Spinal cord (tissue), 10 donors: ENCODE results near the gene SUFU. TPM values are rescaled to one million over a fixed set of nuclear protein-coding genes. Genes with fewer than 3 reads are reported as not detected.
A peak's percentile ranks its signal among the peaks of the same experiment; 100 is the strongest.

Experiments
- DNase-seq, 6 donors: peaks; one replicate each; pipeline versions ENCODE4 v3.0.0 to v3.0.0-alpha.2; 2013 to 2015; ENCODE audit warnings: low spot score in 6 of 6, low read depth in 4 of 6
- H3K27ac ChIP-seq: one replicate; pipeline ENCODE4 v1.5.1; 2013; ENCODE audit warnings: low read depth, low read length, control low read depth
- H3K27me3 ChIP-seq: one replicate; pipeline ENCODE4 v1.6.1; 2013; ENCODE audit warnings: low read length; ENCODE audit not compliant: control insufficient read depth, insufficient read depth
- H3K36me3 ChIP-seq: one replicate; pipeline ENCODE4 v1.6.1; 2013; ENCODE audit warnings: low read length; ENCODE audit not compliant: control insufficient read depth, insufficient read depth
- H3K4me1 ChIP-seq: one replicate; pipeline ENCODE4 v1.6.1; 2013; ENCODE audit warnings: low read length; ENCODE audit not compliant: control insufficient read depth, insufficient read depth
- H3K4me3 ChIP-seq: one replicate; pipeline ENCODE4 v1.5.1; 2013; ENCODE audit warnings: low read depth, low read length, control low read depth
- H3K9me3 ChIP-seq: one replicate; pipeline ENCODE4 v1.6.1; 2013; ENCODE audit warnings: low read length; ENCODE audit not compliant: control insufficient read depth, insufficient read depth
- WGBS: methylation state at CpG from one replicate; pipeline ENCODE4 v1.1.5; 2013; ENCODE audit warnings: missing lambda C conversion rate; ENCODE audit not compliant: insufficient coverage; 5-methylcytosine and 5-hydroxymethylcytosine counted together
- polyA plus RNA-seq, 2 donors: library from polyadenylated mRNA; unstranded; fragments of 120-200 nt; gene quantifications; one replicate each; pipeline ENCODE4 v1.2.1, GENCODE V29; 2013; ENCODE audit not compliant: insufficient read length in 2 of 2
- total RNA-seq, 2 donors: library from RNA; depleted of rRNA in 1 of 2; stranded (reverse); fragments of 120-200 nt in 1 of 2; fragments of >200 nt in 1 of 2; gene quantifications; one replicate each; pipeline versions ENCODE4 v1.2.3 to v1.2.4, GENCODE V29; 2013 to 2014
- donor health status: healthy.

Gene SUFU
- total and polyA plus RNA-seq, 4 donors = 6.8 to 27.0 (median 17.9) TPM

- H3K36me3 ChIP-seq = no peaks in the 10 kb centered on the region
- no CpG with 5 or more reads among the region's 1 CpG for WGBS
Observed at GRCh38 chr10:102586858-102587257, 83.1 kb downstream of the SUFU start.

GRCh38 chr10:102588875-102589274 is 85.1 kb downstream of the SUFU start:
- no peak for DNase-seq
- no peaks in the 10 kb centered on the region for H3K27me3 ChIP-seq
- H3K4me1 ChIP-seq = peaks cover 22% of the 10 kb centered on the region
- no peak overlapping the region for H3K27ac ChIP-seq
- H3K9me3 ChIP-seq = no peaks in the 10 kb centered on the region
- no CpG with 5 or more reads among the region's 1 CpG for WGBS
- H3K4me3 ChIP-seq = no peak overlapping the region
- H3K36me3 ChIP-seq = peaks cover 6% of the 10 kb centered on the region

More at GRCh38 chr10:102586858-102587257, 83.1 kb downstream of the SUFU start:
- Histone ChIP-seq H3K27me3 (no peaks in the 10 kb centered on the region), H3K27ac (no peak overlapping the region), H3K4me3 (no peak overlapping the region), H3K9me3 (no peaks in the 10 kb centered on the region), H3K4me1 (peaks cover 20% of the 10 kb centered on the region)
- no peak for DNase-seq

- no peak for DNase-seq
- Histone ChIP-seq H3K9me3 (no peaks in the 10 kb centered on the region), H3K36me3 (peaks cover 25% of the 10 kb centered on the region), H3K4me3 (no peak overlapping the region), H3K4me1 (peaks cover 54% of the 10 kb centered on the region), H3K27ac (no peak overlapping the region), H3K27me3 (no peaks in the 10 kb centered on the region)
- 80% methylated on average over 5 of the region's 6 CpGs for WGBS
Observed at GRCh38 chr10:102593074-102593803, 89.5 kb downstream of the SUFU start.

- Histone ChIP-seq H3K27ac (no peak overlapping the region), H3K4me1 (peaks cover 55% of the 10 kb centered on the region), H3K9me3 (no peaks in the 10 kb centered on the region), H3K4me3 (no peak overlapping the region), H3K27me3 (no peaks in the 10 kb centered on the region), H3K36me3 (peaks cover 28% of the 10 kb centered on the region)
- DNase-seq = no peak
- 81% methylated on average over 4 of the region's 6 CpGs for whole genome bisulfite sequencing
Observed at GRCh38 chr10:102593804-102594079, 90.0 kb downstream of the SUFU start.

- peaks cover 43% of the 10 kb centered on the region for H3K36me3 ChIP-seq
- H3K27ac ChIP-seq = peak overlapping the region; percentile 44
- 27% methylated on average over 2 of the region's 2 CpGs for WGBS
- H3K4me1 ChIP-seq = peaks cover 62% of the 10 kb centered on the region
- H3K4me3 ChIP-seq = no peak overlapping the region
- no peaks in the 10 kb centered on the region for H3K9me3 ChIP-seq
- H3K27me3 ChIP-seq = no peaks in the 10 kb centered on the region
- no peak for DNase-seq
Observed at GRCh38 chr10:102595293-102595692, 91.5 kb downstream of the SUFU start.

GRCh38 chr10:102595897-102596296 is 92.1 kb downstream of the SUFU start:
- 53% methylated on average over 2 of the region's 4 CpGs for WGBS
- no peaks in the 10 kb centered on the region for H3K27me3 ChIP-seq
- DNase-seq = no peak
- H3K36me3 ChIP-seq = peaks cover 49% of the 10 kb centered on the region
- H3K27ac ChIP-seq = no peak overlapping the region
- no peak overlapping the region for H3K4me3 ChIP-seq
- no peaks in the 10 kb centered on the region for H3K9me3 ChIP-seq
- peaks cover 63% of the 10 kb centered on the region for H3K4me1 ChIP-seq

GRCh38 chr10:102596506-102596971 is 92.8 kb downstream of the SUFU start:
- WGBS = no CpG with 5 or more reads among the region's 3 CpGs
- H3K9me3 ChIP-seq = no peaks in the 10 kb centered on the region
- H3K4me1 ChIP-seq = peaks cover 63% of the 10 kb centered on the region
- peak in 2 of 6 donors; percentile 67 to 77 for DNase-seq
- peak overlapping the region; percentile 0 for H3K27ac ChIP-seq
- no peak overlapping the region for H3K4me3 ChIP-seq
- peaks cover 53% of the 10 kb centered on the region for H3K36me3 ChIP-seq
- H3K27me3 ChIP-seq = no peaks in the 10 kb centered on the region

- 86% methylated on average over 12 of the region's 16 CpGs for WGBS
Observed at GRCh38 chr10:102597131-102597991, 93.6 kb downstream of the SUFU start.

GRCh38 chr10:102598243-102598642 is 94.5 kb downstream of the SUFU start:
- Histone ChIP-seq H3K36me3 (peaks cover 63% of the 10 kb centered on the region), H3K27ac (no peak overlapping the region), H3K27me3 (no peaks in the 10 kb centered on the region), H3K9me3 (no peaks in the 10 kb centered on the region), H3K4me3 (no peak overlapping the region), H3K4me1 (peaks cover 50% of the 10 kb centered on the region)
- no peak for DNase-seq
- 86% methylated on average over 6 of the region's 8 CpGs for WGBS

More at GRCh38 chr10:102597131-102597991, 93.6 kb downstream of the SUFU start:
- no peaks in the 10 kb centered on the region for H3K9me3 ChIP-seq
- H3K36me3 ChIP-seq = peaks cover 56% of the 10 kb centered on the region
- H3K4me3 ChIP-seq = no peak overlapping the region
- no peaks in the 10 kb centered on the region for H3K27me3 ChIP-seq
- H3K4me1 ChIP-seq = peaks cover 59% of the 10 kb centered on the region
- no peak for DNase-seq
- peak overlapping the region; percentile 19 for H3K27ac ChIP-seq
